GM19023 (cell line): ENCODE results near the gene DUSP28.

ENCODE experiments used
- ATAC-seq: cut with Tn5 transposase; IDR thresholded peaks from one replicate; pipeline ENCODE4 v1.9.1; 2021; ENCODE audit warnings: mild to moderate bottlenecking, moderate library complexity; ENCODE audit not compliant: unreplicated experiment

Gene DUSP28

GRCh38 chr2:240585681-240586197 is 25.6 kb downstream of the DUSP28 start:
- ATAC-seq: no peak

DNA sequence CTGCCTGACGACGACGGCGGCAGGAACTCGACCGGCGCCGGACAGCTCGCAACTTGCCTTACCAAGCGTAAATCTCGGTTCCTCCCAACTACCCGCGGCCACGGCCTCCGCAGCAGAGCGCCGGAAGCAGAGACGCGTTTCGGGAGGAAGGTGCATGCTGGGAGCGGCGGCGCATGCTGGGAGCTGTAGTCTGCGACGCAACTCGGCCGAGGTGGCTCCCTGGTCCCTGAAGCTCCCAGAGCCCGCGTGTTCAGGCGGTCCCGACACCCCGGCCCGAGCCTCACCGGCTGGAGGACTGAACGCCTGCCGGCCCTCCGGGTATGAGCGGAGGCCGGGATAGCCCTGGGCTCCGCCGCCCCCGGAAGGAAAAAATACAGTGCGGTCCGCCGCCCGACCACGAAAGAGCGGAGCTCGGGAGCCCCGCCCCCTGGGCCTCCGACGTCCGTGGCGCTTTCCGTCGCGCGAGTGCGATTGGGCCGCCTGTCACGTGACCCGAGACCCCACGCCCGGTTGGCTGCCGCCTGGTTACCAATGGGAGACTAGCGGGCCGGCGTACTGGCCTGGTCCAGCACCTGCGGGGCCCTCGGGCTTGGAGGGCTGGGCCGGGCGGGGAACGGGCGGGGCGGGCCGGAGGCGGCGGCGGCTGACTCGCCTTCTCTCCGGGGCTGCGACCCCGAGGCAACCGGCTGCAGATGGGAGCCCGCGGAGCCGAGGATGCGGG is 26.2 kb downstream of the DUSP28 start, which contains the start of gene CAPN10:
Gene CAPN10 (plus strand): TSS at position 537 of the 721 bp plus-strand sequence. CDS start 178 bp downstream, at position 715.
- ATAC-seq: peak; percentile 61

DNA sequence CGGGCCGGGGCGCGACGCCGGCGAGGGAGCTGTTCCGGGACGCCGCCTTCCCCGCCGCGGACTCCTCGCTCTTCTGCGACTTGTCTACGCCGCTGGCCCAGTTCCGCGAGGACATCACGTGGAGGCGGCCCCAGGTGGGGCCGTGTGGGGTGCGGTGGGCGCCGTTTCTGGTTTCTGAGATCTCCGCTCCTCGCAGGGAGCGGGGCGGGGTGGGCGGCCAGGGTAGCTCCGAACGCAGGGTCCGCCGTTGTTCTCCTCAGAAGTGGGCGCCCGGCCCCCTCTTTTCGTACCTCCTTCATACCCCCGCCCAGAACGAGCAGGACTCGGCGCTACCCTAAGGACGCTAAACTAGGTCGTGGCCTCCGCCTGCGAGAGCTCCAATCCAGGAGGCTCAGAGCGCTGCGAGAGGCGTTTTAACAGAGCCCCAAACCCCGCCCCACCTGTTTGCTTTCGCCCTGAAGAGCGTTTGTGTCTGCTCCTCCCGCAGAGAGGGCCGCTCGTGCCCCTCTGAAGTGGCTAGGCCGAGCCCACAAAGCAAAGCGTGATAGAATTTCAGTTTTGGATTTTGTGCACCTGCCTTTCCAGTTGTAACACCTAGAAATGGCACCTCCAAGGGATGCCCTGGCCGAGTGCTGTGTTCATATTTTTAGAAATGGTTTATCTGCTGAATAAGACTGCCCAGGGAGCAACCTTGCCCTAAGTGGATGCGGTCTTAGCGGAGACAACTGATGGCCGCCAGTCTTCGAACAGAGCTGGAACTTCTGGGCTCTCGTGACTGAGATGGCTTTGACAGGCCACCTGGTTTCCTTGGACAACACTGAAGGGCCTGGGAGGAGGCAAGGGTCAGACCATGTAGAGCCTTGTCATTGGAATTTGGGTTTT is 27.0 kb downstream of the DUSP28 start:
- peak; percentile 4 for ATAC-seq

GRCh38 chr2:240588006-240588655 is 28.0 kb downstream of the DUSP28 start:
- no peak for ATAC-seq

GRCh38 chr2:240588669-240589068 is 28.5 kb downstream of the DUSP28 start:
- ATAC-seq: no peak

- ATAC-seq: no peak
Measured at GRCh38 chr2:240589375-240589774, 29.2 kb downstream of the DUSP28 start.

DNA sequence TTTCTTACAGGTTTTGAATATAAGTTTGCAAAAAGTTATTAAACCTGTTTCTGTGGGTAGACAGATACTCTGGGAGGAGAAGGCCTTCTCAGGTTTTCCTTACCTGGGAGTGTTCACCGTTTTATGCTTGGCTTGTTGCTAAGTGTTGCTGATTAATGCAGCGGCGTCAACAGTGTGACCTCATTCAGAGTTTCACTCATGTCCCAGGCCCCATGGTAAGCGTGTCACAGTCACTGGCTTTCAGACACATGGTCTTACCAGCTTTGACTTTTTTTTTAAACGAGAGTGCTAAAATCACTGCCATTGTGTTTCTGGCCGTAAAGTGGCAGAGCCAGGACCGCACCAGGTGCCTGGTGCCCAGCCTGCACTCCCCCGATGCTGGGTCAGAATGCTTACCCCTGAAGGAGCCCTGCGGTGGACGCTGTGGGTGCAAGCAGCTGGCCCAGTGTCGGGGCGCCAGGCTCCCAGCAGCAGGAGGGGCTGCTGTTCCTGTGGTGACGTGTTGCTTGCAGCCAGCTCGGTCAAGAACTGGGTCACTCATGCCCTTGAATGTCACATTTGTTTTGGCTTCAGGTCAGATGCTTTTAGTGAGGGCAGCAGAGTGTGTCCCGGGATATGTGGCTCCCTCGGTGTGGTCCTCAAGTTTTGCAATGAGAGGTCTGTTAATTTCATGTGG is 29.8 kb downstream of the DUSP28 start:
- ATAC-seq: no peak

- no peak for ATAC-seq
Measured at GRCh38 chr2:240590681-240591111, 30.5 kb downstream of the DUSP28 start.

- ATAC-seq: no peak
Measured at GRCh38 chr2:240591226-240591625, 31.1 kb downstream of the DUSP28 start.

DNA sequence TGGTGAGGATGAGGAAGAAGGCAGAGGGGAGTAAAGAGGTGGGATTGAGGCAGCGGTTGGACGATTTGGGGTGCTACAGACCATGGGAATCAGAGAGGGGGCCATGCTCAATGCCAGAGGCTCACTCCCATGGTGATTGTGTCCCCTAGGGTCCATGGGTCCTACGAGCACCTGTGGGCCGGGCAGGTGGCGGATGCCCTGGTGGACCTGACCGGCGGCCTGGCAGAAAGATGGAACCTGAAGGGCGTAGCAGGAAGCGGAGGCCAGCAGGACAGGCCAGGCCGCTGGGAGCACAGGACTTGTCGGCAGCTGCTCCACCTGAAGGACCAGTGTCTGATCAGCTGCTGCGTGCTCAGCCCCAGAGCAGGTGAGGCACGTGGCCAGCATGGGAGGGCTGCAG is 31.6 kb downstream of the DUSP28 start:
- no peak for ATAC-seq

DNA sequence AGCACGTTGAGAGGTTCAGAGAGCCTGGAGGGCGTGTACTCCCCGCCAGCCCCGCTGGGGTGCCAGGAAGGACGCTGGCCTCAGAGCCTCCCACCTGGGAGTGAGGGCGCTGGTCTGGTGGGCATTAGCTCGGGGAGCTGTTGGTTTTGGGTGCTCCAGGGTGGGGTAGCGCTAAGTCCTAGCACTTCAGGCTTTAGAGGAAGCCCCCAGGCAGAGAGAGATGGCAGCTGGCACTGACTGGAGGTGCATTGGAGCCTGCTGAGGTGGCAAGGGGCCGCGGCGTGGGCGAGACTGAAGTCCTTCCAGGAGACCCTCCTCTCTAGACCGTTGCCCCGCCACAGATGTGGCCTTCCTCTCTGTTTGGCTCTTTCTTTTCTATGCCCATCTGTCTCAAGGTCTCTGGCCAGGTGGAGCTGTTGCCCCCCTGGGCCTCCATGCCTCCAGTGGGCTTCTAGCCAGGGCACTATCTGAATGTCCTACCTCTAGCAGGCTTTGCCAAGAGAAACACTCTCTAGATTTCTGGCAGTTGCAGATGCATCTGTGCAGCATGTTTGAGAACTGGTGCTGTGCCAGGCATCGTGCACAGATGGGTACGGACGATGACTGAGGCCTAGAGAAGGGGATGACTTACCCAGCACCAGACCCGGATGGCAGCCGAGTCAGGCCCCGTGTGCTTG is 33.0 kb downstream of the DUSP28 start:
- no peak for ATAC-seq

DNA sequence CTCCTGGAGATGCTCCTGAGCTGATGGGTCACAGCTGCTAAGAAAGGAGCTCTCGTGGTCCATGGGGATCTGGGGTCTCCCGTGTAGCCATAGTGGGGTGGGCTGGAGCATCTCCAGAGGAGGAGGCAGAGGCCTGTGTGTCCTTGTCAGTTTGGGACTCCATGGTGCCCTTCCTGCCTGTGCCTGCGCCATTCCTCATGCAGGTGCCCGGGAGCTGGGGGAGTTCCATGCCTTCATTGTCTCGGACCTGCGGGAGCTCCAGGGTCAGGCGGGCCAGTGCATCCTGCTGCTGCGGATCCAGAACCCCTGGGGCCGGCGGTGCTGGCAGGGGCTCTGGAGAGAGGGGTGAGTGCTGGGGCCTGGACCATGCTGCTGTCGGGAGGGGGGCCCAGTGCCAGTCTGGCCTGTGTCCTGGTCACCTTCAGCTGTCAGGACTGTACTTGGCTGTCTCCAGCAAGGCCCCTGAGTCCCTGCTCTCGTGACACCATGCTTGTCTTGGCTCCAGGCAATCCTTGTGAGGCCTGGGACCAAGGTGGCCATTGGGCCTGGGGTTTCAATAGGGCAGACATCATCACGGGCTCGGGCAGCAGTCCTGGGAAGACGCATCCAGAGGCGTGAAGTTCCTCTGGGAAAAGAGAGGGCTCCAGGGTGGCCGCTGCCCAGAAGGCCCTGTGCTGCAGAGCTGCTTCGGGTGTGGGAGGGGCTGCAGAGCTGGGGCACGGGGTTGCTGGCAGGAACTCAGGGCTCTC is 33.7 kb downstream of the DUSP28 start:
- ATAC-seq: no peak

DNA sequence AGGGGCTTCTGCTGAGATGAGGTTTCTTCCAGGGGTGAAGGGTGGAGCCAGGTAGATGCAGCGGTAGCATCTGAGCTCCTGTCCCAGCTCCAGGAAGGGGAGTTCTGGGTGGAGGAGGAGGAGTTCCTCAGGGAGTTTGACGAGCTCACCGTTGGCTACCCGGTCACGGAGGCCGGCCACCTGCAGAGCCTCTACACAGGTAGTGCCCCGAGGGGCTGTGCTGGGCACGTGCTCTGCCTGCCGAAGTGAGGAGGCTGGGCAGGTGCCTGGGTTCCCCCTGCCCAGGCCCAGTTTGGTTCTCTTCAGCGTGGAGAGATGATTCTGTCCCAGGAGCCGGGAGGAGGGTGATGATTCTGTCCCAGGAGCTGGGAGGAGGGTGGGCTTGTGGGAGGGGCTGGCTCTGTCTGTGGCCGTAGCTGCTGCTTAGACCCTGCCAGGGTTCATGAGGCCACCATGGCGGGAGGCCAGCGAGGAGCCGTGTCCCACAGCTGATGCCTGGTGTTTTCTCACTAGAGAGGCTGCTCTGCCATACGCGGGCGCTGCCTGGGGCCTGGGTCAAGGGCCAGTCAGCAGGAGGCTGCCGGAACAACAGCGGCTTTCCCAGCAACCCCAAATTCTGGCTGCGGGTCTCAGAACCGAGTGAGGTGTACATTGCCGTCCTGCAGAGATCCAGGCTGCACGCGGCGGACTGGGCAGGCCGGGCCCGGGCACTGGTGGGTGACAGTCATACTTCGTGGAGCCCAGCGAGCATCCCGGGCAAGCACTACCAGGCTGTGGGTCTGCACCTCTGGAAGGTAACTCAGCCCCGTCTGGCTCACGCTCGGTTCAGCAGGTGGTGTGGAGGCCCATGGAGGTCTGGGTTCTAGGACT is 34.6 kb downstream of the DUSP28 start:
- no peak for ATAC-seq

DNA sequence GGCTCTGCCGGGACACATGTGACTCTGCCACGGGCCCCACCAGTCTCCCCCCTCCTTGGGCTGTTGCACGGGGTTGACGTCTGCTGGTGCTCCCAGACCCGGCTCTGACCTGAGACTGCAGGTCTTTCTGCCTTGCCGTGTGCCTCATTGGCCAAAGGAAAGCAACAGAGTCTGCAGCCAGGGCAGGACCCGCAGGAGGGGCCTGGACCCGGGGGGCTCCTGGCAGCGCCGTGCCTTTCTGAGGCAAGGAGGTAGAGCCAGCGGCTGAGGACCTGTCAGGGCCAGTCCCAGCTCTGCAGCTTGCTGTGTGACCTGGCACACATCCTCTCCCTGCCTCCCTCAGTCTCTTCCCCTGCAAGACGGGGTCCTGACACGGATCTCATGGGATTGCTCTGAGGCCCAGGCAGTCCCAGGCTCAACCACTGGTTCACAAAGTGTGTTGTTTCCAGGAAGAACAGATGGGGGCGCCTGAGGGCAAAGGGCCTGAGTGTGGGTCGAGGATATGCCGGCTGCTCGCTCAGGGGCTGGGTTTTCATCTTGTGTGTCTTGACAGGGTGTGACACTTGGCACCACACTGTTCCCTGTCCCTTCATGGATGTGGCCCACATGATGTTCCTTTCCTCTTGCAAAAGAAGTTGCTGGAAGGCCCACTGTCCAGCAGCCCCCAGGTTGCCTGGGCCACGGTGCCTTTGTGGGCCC is 35.4 kb downstream of the DUSP28 start:
- no peak for ATAC-seq

DNA sequence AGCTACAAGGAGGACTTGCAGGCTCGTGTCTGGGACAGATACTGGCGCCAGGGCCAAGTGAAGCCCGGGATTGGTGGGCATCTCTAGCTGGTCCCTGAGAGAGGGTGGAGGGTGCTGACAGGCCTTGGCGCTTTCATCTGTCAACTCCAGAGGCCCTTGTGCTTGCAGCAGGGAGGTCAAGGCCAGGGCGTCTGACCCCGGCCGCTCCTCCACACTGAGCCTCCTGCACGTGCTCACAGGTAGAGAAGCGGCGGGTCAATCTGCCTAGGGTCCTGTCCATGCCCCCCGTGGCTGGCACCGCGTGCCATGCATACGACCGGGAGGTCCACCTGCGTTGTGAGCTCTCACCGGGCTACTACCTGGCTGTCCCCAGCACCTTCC is 35.9 kb downstream of the DUSP28 start:
- no peak for ATAC-seq

DNA sequence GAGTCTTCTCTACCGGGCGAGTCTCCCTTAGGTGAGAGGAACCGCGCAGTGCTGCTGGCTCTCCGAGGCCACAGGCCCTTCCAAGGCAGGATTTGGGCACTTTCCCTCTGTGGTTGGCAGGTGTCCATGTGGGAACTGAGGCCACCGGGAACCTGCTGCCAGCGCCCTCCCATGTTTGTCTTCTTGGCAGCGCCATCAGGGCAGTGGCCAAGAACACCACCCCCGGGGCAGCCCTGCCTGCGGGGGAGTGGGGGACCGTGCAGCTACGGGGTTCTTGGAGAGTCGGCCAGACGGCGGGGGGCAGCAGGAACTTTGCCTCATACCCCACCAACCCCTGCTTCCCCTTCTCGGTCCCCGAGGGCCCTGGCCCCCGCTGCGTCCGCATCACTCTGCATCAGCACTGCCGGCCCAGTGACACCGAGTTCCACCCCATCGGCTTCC is 36.4 kb downstream of the DUSP28 start:
- ATAC-seq: no peak

DNA sequence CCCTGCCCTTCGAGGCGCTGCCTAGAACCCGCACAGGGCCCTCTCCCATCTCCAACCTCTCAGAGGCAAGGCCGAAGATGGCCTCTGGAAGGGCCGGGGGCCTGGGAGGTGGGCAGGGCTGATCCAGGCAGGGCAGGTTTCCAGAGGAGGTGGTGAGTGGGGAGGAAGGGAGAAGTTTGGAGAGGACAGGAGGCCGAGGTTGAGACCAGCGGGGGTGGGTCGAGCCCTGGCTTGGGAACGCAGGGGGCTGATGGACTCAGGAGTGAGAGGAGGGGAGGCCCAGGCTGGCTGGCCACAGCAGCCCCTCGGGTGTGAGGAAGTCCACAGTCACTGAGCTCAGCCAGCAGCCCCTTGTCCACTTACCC is 36.9 kb downstream of the DUSP28 start:
- no peak for ATAC-seq
